ENCODE measurements around the gene ZFP62. TPM values are rescaled to one million over a fixed set of nuclear protein-coding genes. Genes with fewer than 3 reads are reported as not detected.
A peak's percentile ranks its signal among the peaks of the same experiment; 100 is the strongest.

Gene ZFP62
- total RNA-seq, 1 donor from 2014 or later = 65.4 TPM

DNA sequence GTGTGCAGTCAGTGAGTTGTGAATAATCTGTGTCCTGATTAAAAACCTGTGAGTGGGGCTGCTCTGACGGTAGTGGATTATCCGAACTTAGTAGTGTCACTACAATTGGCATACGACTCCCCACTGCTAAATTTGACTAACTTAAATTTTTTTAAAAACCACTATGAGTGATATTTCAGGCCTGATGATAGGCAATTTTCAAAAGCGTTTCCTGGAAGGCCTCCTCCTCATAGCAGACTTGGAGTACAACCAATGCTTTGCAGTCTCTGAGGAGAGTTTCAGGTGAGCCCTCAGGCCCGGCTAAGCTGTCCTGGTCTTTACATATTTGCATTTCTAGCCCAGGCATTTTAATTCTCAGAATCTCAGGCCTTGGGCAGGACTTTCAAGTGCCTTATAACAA, 48.7 kb upstream of the ZFP62 start:
- Histone ChIP-seq H3K4me3 (no peak overlapping the region), H2AFZ (replicated peaks) (no peak overlapping the region), H3K9ac (no peak overlapping the region), H3F3A (ENCODE audit: low read depth) (no peaks in the 10 kb centered on the region), H3K9me3 (ENCODE audit: low read depth) (no peaks in the 10 kb centered on the region), H3K27me3 (no peaks in the 10 kb centered on the region), H3K4me1 (no peaks in the 10 kb centered on the region), H3K27ac (no peak overlapping the region), H3K79me2 (ENCODE audit: low read depth) (no peaks in the 10 kb centered on the region), H3K36me3 (no peaks in the 10 kb centered on the region), H4K20me1 (ENCODE audit: low read depth) (no peaks in the 10 kb centered on the region), H3K4me2 (no peak overlapping the region)
- H3K4me1 Mint-ChIP-seq = peaks cover 24% of the 10 kb centered on the region
- TF ChIP-seq EZH2 (IDR thresholded peaks at IDR 0.05) = no peak
- TF ChIP-seq EZH2phosphoT487 (IDR thresholded peaks at IDR 0.05) = no peak
- TF ChIP-seq, protein P1, sequence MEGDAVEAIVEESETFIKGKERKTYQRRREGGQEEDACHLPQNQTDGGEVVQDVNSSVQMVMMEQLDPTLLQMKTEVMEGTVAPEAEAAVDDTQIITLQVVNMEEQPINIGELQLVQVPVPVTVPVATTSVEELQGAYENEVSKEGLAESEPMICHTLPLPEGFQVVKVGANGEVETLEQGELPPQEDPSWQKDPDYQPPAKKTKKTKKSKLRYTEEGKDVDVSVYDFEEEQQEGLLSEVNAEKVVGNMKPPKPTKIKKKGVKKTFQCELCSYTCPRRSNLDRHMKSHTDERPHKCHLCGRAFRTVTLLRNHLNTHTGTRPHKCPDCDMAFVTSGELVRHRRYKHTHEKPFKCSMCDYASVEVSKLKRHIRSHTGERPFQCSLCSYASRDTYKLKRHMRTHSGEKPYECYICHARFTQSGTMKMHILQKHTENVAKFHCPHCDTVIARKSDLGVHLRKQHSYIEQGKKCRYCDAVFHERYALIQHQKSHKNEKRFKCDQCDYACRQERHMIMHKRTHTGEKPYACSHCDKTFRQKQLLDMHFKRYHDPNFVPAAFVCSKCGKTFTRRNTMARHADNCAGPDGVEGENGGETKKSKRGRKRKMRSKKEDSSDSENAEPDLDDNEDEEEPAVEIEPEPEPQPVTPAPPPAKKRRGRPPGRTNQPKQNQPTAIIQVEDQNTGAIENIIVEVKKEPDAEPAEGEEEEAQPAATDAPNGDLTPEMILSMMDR (IDR thresholded peaks at IDR 0.05) = no peak
- H3K9me3 Mint-ChIP-seq = peaks cover 6% of the 10 kb centered on the region
- H3K27me3 Mint-ChIP-seq (ENCODE audit: insufficient read depth, low read depth) = no peaks in the 10 kb centered on the region
- H3K36me3 Mint-ChIP-seq = no peaks in the 10 kb centered on the region
- no peak overlapping the region for H3K27ac Mint-ChIP-seq
- H3K4me3 Mint-ChIP-seq = no peak overlapping the region
- no peak for DNase-seq (ENCODE audit: low spot score)

DNA sequence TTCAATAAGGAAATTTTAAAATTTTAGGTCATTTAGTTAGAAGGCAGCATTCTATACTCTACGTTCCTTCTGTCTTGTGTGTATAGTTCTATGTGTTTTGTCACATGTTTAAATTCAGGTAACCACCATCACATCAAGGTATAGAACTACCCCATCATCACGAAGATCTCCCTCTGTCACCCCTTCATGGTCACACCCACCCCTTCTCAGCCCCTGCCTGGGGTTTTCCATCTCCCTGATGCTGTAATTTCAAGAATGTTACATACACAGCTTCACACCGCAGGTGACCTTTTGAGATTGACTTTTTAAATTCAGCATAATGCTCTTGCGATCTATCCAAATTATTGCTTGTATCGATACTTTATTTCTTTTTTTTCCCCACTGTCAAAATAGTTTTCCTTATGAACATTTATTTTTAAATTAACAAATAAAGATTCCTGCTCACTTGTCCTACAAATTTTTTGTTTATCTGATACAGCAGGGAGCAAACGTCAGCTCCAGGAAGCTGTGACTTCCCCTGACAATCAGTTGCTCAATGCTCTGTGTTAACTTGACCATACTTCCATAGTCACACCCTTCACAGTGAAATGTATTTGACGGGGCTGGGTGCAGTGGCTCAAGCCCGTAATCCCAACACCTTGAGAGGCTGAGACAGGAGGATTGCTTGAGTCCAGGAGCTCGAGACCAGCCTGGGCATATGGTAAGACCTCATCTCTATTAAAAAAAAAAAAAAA, 48.1 kb upstream of the ZFP62 start:
- no peak overlapping the region for H3K27ac Mint-ChIP-seq
- no peak for TF ChIP-seq EZH2phosphoT487 (IDR thresholded peaks at IDR 0.05)
- TF ChIP-seq EZH2 (IDR thresholded peaks at IDR 0.05) = no peak
- TF ChIP-seq, protein P1 (IDR thresholded peaks at IDR 0.05) = no peak

DNA sequence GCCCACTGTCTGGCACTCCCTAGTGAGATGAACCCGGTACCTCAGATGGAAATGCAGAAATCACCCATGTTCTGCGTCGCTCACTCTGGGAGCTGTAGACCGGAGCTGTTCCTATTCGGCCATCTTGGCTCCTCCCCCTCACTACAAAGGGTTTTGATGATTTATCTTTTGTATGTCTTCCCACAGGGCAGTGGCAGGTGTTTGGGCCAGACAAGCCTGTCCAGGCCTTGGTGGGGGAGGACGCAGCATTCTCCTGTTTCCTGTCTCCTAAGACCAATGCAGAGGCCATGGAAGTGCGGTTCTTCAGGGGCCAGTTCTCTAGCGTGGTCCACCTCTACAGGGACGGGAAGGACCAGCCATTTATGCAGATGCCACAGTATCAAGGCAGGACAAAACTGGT, 47.3 kb upstream of the ZFP62 start:
- Histone ChIP-seq H3K4me2 (no peak overlapping the region), H3K4me3 (no peak overlapping the region)

More for the DNA sequence above, 48.1 kb upstream of the ZFP62 start:
- Histone ChIP-seq H3K4me1 (no peaks in the 10 kb centered on the region), H3K36me3 (no peaks in the 10 kb centered on the region), H3K9ac (no peak overlapping the region), H3K4me2 (no peak overlapping the region), H3K4me3 (no peak overlapping the region), H4K20me1 (ENCODE audit: low read depth) (no peaks in the 10 kb centered on the region), H3K27ac (no peak overlapping the region), H2AFZ (replicated peaks) (no peak overlapping the region), H3K27me3 (no peaks in the 10 kb centered on the region), H3K79me2 (ENCODE audit: low read depth) (no peaks in the 10 kb centered on the region), H3F3A (ENCODE audit: low read depth) (no peaks in the 10 kb centered on the region), H3K9me3 (ENCODE audit: low read depth) (no peaks in the 10 kb centered on the region)
- H3K9me3 Mint-ChIP-seq = peaks cover 6% of the 10 kb centered on the region
- H3K4me1 Mint-ChIP-seq = peaks cover 24% of the 10 kb centered on the region
- DNase-seq (ENCODE audit: low spot score) = no peak
- H3K36me3 Mint-ChIP-seq = no peaks in the 10 kb centered on the region
- H3K4me3 Mint-ChIP-seq = no peak overlapping the region
- H3K27me3 Mint-ChIP-seq (ENCODE audit: insufficient read depth, low read depth) = no peaks in the 10 kb centered on the region

More for the DNA sequence above, 47.3 kb upstream of the ZFP62 start:
- TF ChIP-seq, protein P1 (IDR thresholded peaks at IDR 0.05) = no peak
- TF ChIP-seq EZH2 (IDR thresholded peaks at IDR 0.05) (no peak), EZH2phosphoT487 (IDR thresholded peaks at IDR 0.05) (no peak)
- Histone ChIP-seq H3F3A (ENCODE audit: low read depth) (no peaks in the 10 kb centered on the region), H3K27ac (no peak overlapping the region), H3K4me1 (no peaks in the 10 kb centered on the region), H4K20me1 (ENCODE audit: low read depth) (no peaks in the 10 kb centered on the region), H2AFZ (replicated peaks) (peak overlapping the region; percentile 60), H3K9me3 (ENCODE audit: low read depth) (no peaks in the 10 kb centered on the region), H3K27me3 (no peaks in the 10 kb centered on the region), H3K9ac (no peak overlapping the region), H3K79me2 (ENCODE audit: low read depth) (no peaks in the 10 kb centered on the region), H3K36me3 (no peaks in the 10 kb centered on the region)
- DNase-seq (ENCODE audit: low spot score) = no peak
- Mint-ChIP-seq H3K27ac (no peak overlapping the region), H3K4me1 (peaks cover 24% of the 10 kb centered on the region), H3K36me3 (no peaks in the 10 kb centered on the region), H3K27me3 (ENCODE audit: insufficient read depth, low read depth) (no peaks in the 10 kb centered on the region), H3K4me3 (no peak overlapping the region), H3K9me3 (peaks cover 6% of the 10 kb centered on the region)
